Measurements from ENCODE around the gene PPM1F.

DNA sequence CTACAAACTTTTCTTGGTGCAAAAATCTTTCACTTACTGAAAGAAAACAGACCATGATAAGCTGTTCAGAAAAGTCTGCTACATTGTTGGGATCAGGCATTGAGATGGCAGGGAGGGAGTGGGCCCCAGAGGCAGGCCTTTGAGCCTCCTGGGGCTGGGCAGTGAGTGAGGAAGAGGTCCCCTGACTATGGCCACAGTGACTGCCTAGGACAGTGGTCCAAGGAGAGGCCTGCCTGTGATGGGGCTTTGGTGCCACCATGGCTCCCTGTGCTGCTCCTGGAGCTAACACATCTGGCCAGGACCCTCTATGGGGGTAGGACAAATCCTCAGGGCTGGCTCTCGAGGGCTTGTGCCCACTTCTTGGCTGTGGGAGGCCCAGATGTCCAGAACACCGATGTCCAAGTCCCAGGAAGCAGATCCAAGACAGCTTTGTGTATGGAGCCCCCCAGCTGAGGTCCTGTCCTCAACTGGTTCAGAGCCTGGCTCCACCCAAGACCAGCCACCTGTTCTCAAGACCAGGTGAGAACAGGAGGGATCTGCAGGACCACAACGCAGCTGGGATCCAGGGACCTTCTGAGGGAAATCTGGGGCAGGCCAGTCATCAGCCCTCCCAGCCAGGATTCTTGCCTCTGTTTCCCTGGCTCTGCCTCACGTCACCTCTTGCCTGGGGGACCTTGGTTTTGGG, 36.9 kb downstream of the PPM1F start:
- TF ChIP-seq, protein P1, sequence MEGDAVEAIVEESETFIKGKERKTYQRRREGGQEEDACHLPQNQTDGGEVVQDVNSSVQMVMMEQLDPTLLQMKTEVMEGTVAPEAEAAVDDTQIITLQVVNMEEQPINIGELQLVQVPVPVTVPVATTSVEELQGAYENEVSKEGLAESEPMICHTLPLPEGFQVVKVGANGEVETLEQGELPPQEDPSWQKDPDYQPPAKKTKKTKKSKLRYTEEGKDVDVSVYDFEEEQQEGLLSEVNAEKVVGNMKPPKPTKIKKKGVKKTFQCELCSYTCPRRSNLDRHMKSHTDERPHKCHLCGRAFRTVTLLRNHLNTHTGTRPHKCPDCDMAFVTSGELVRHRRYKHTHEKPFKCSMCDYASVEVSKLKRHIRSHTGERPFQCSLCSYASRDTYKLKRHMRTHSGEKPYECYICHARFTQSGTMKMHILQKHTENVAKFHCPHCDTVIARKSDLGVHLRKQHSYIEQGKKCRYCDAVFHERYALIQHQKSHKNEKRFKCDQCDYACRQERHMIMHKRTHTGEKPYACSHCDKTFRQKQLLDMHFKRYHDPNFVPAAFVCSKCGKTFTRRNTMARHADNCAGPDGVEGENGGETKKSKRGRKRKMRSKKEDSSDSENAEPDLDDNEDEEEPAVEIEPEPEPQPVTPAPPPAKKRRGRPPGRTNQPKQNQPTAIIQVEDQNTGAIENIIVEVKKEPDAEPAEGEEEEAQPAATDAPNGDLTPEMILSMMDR (IDR thresholded peaks at IDR 0.05; ENCODE audit: low read depth, low read length, missing input control), result no peak
- TF ChIP-seq EGR1 (IDR thresholded peaks at IDR 0.05; ENCODE audit: low read depth in 2 of 2), result no peak
- TF ChIP-seq FOXA1 (IDR thresholded peaks at IDR 0.05), result no peak
- no peak for TF ChIP-seq HNF4A (conservative IDR thresholded peaks at IDR 0.05)
- TF ChIP-seq TAF1 (conservative IDR thresholded peaks at IDR 0.05), result no peak
- no peak for TF ChIP-seq YY1 (IDR thresholded peaks at IDR 0.05)
- TF ChIP-seq GABPA (IDR thresholded peaks at IDR 0.05 in 1 of 2, conservative IDR thresholded peaks at IDR 0.05 in 1 of 2), result no peak

Data from liver (tissue), 3 donors.